T-helper 17 cell (primary cell): ENCODE results near the gene WDFY2. TPM values are rescaled to one million over a fixed set of nuclear protein-coding genes. Genes with fewer than 3 reads are reported as not detected.
"Not testable (repeated sequence)": the region's sequence is repeated elsewhere in the genome, so short reads cannot be mapped to it uniquely, and the experiment has no call there.

ENCODE experiments used
- ATAC-seq: fragments of 150-1000 bp; cut with Tn5 transposase; 2 replicates; pipeline ENCODE4 v1.10.0; 2021; ENCODE audit warnings: mild to moderate bottlenecking, moderate library complexity
- DNase-seq, 3 donors: peaks; one replicate each; pipeline versions ENCODE4 v3.0.0 to v3.0.0-alpha.2; 2020 to 2021
- H3K9me3 ChIP-seq: one replicate; pipeline ENCODE4 v1.7.0; 2013; ENCODE audit warnings: low read length, mild to moderate bottlenecking; ENCODE audit not compliant: control insufficient read depth, poor library complexity, severe bottlenecking
- H3K27ac Mint-ChIP-seq: one replicate; pipeline ENCODE4 v1.8.0; 2022; ENCODE audit warnings: mild to moderate bottlenecking, moderate library complexity, mixed read lengths
- H3K27me3 Mint-ChIP-seq: one replicate; pipeline ENCODE4 v1.8.0; 2022; ENCODE audit warnings: mixed read lengths
- H3K36me3 Mint-ChIP-seq: one replicate; pipeline ENCODE4 v1.8.0; 2022; ENCODE audit warnings: low read depth, mixed read lengths
- H3K4me1 Mint-ChIP-seq: one replicate; pipeline ENCODE4 v1.8.0; 2022; ENCODE audit warnings: mild to moderate bottlenecking, mixed read lengths
- H3K4me3 Mint-ChIP-seq: one replicate; pipeline ENCODE4 v1.8.0; 2022; ENCODE audit warnings: mild to moderate bottlenecking, moderate library complexity, mixed read lengths
- total RNA-seq, 4 donors: library from RNA in 2 of 4; stranded (reverse) in 2 of 4; gene quantifications; one replicate each; pipeline ENCODE4 v1.2.3 and lab custom pipeline; 2022 to 2026

WDFY2 gene
- total RNA-seq, 2 donors from 2014 or later, result 41.5 to 52.2 TPM

- H3K27me3 Mint-ChIP-seq, result no peaks in the 10 kb centered on the region
- DNase-seq (no peak), ATAC-seq (no peak)
- peaks cover 15% of the 10 kb centered on the region for H3K4me1 Mint-ChIP-seq
- H3K36me3 Mint-ChIP-seq, result no peaks in the 10 kb centered on the region
- no peaks in the 10 kb centered on the region for H3K9me3 ChIP-seq
- no peak overlapping the region for H3K27ac Mint-ChIP-seq
- no peak overlapping the region for H3K4me3 Mint-ChIP-seq
Observed at GRCh38 chr13:51581148-51581820, 3.0 kb upstream of the WDFY2 start.

- peak overlapping the region; percentile 95 for H3K4me3 Mint-ChIP-seq
- no peaks in the 10 kb centered on the region for H3K36me3 Mint-ChIP-seq
- peak overlapping the region; percentile 91 for H3K27ac Mint-ChIP-seq
- ATAC-seq (no peak), DNase-seq (no peak)
- H3K27me3 Mint-ChIP-seq, result no peaks in the 10 kb centered on the region
- peaks cover 28% of the 10 kb centered on the region for H3K4me1 Mint-ChIP-seq
- H3K9me3 ChIP-seq, result no peaks in the 10 kb centered on the region
Observed at GRCh38 chr13:51583469-51583874, 790 bp upstream of the WDFY2 start.

- Mint-ChIP-seq H3K36me3 (no peaks in the 10 kb centered on the region), H3K4me1 (peaks cover 35% of the 10 kb centered on the region), H3K27me3 (no peaks in the 10 kb centered on the region), H3K27ac (peak overlapping the region; percentile 91), H3K4me3 (peak overlapping the region; percentile 95)
- H3K9me3 ChIP-seq, result no peaks in the 10 kb centered on the region
- peak; percentile 55 to 65 (median 60) for DNase-seq
- ATAC-seq, result peak; percentile 51
Observed at GRCh38 chr13:51584731-51585672, 740 bp downstream of the WDFY2 start.

- ATAC-seq, result no peak
- H3K36me3 Mint-ChIP-seq, result no peaks in the 10 kb centered on the region
- H3K4me1 Mint-ChIP-seq, result peaks cover 38% of the 10 kb centered on the region
- peak overlapping the region; percentile 95 for H3K4me3 Mint-ChIP-seq
- peak overlapping the region; percentile 91 for H3K27ac Mint-ChIP-seq
- no peaks in the 10 kb centered on the region for H3K9me3 ChIP-seq
- H3K27me3 Mint-ChIP-seq, result no peaks in the 10 kb centered on the region
- DNase-seq, result no peak
Observed at GRCh38 chr13:51585696-51586095, 1.4 kb downstream of the WDFY2 start.

- no peaks in the 10 kb centered on the region for H3K9me3 ChIP-seq
- no peak overlapping the region for H3K4me3 Mint-ChIP-seq
- H3K36me3 Mint-ChIP-seq, result no peaks in the 10 kb centered on the region
- H3K27ac Mint-ChIP-seq, result no peak overlapping the region
- H3K4me1 Mint-ChIP-seq, result peaks cover 40% of the 10 kb centered on the region
- DNase-seq, result no peak
- no peaks in the 10 kb centered on the region for H3K27me3 Mint-ChIP-seq
- ATAC-seq, result no peak
Observed at GRCh38 chr13:51587372-51587771, 3.1 kb downstream of the WDFY2 start.

- peaks cover 33% of the 10 kb centered on the region for H3K4me1 Mint-ChIP-seq
- H3K4me3 Mint-ChIP-seq, result no peak overlapping the region
- no peak for ATAC-seq
- no peak for DNase-seq
- H3K27ac Mint-ChIP-seq, result no peak overlapping the region
- no peaks in the 10 kb centered on the region for H3K36me3 Mint-ChIP-seq
- no peaks in the 10 kb centered on the region for H3K9me3 ChIP-seq
- H3K27me3 Mint-ChIP-seq, result no peaks in the 10 kb centered on the region
Observed at GRCh38 chr13:51588406-51588949, 4.2 kb downstream of the WDFY2 start.

GRCh38 chr13:51589793-51590192 is 5.5 kb downstream of the WDFY2 start:
- H3K4me3 Mint-ChIP-seq, result no peak overlapping the region
- no peaks in the 10 kb centered on the region for H3K9me3 ChIP-seq
- H3K27ac Mint-ChIP-seq, result no peak overlapping the region
- H3K27me3 Mint-ChIP-seq, result no peaks in the 10 kb centered on the region
- DNase-seq, result no peak
- no peak for ATAC-seq
- H3K4me1 Mint-ChIP-seq, result peaks cover 36% of the 10 kb centered on the region
- H3K36me3 Mint-ChIP-seq, result no peaks in the 10 kb centered on the region

GRCh38 chr13:51590231-51590970 is 6.1 kb downstream of the WDFY2 start:
- ATAC-seq (no peak), DNase-seq (no peak)
- no peaks in the 10 kb centered on the region for H3K27me3 Mint-ChIP-seq
- H3K27ac Mint-ChIP-seq, result no peak overlapping the region
- no peaks in the 10 kb centered on the region for H3K9me3 ChIP-seq
- H3K4me1 Mint-ChIP-seq, result peaks cover 40% of the 10 kb centered on the region
- H3K36me3 Mint-ChIP-seq, result no peaks in the 10 kb centered on the region
- H3K4me3 Mint-ChIP-seq, result no peak overlapping the region

- Mint-ChIP-seq H3K27ac (no peak overlapping the region), H3K4me3 (no peak overlapping the region), H3K4me1 (peaks cover 37% of the 10 kb centered on the region), H3K27me3 (no peaks in the 10 kb centered on the region), H3K36me3 (no peaks in the 10 kb centered on the region)
- ATAC-seq, result no peak
- no peak for DNase-seq
- no peaks in the 10 kb centered on the region for H3K9me3 ChIP-seq
Observed at GRCh38 chr13:51590971-51591627, 6.8 kb downstream of the WDFY2 start.

GRCh38 chr13:51591938-51592337 is 7.7 kb downstream of the WDFY2 start:
- not testable (repeated sequence) for H3K4me3 Mint-ChIP-seq, H3K27me3 Mint-ChIP-seq, DNase-seq, H3K27ac Mint-ChIP-seq, ATAC-seq, H3K9me3 ChIP-seq, H3K36me3 Mint-ChIP-seq
- peaks cover 41% of the 10 kb centered on the region for H3K4me1 Mint-ChIP-seq

- H3K27ac Mint-ChIP-seq, result peak overlapping the region; percentile 56
- H3K36me3 Mint-ChIP-seq, result no peaks in the 10 kb centered on the region
- H3K4me3 Mint-ChIP-seq, result no peak overlapping the region
- H3K4me1 Mint-ChIP-seq, result peaks cover 24% of the 10 kb centered on the region
- no peaks in the 10 kb centered on the region for H3K27me3 Mint-ChIP-seq
- DNase-seq (no peak), ATAC-seq (no peak)
- no peaks in the 10 kb centered on the region for H3K9me3 ChIP-seq
Observed at GRCh38 chr13:51594432-51594831, 10.2 kb downstream of the WDFY2 start.

- H3K36me3 Mint-ChIP-seq, result peaks cover 2% of the 10 kb centered on the region
- ATAC-seq (no peak), DNase-seq (no peak)
- H3K9me3 ChIP-seq, result no peaks in the 10 kb centered on the region
- no peak overlapping the region for H3K4me3 Mint-ChIP-seq
- H3K27me3 Mint-ChIP-seq, result no peaks in the 10 kb centered on the region
- H3K4me1 Mint-ChIP-seq, result peaks cover 30% of the 10 kb centered on the region
- H3K27ac Mint-ChIP-seq, result peak overlapping the region; percentile 56
Observed at GRCh38 chr13:51595416-51595815, 11.2 kb downstream of the WDFY2 start.
